Activated B cell treated with CpG ODN at 0.5 μM for 24 hours (primary cell): ENCODE results near the gene ZNF618. TPM values are rescaled to one million over a fixed set of nuclear protein-coding genes. Genes with fewer than 3 reads are reported as not detected.

Experiments
- ATAC-seq: fragments of 200-7000 bp; cut with Tn5 transposase; one replicate; pipeline ENCODE4 v1.10.0; 2021; ENCODE audit warnings: low read depth, mild to moderate bottlenecking, moderate library complexity
- CTCF ChIA-PET: fragments of 350-600 bp; sonication (Branson Sonifier 250); formaldehyde crosslinking; loops from one replicate; lab custom pipeline; 2021; ENCODE audit warnings: antibody characterized with exemption; lab: Charles Lee
- POLR2A ChIA-PET: fragments of 350-600 bp; sonication (Branson Sonifier 250); formaldehyde crosslinking; loops from one replicate; lab custom pipeline; 2021; ENCODE audit warnings: antibody characterized with exemption; lab: Charles Lee
- DNase-seq: peaks from one replicate; pipeline ENCODE4 v3.0.0; 2022
- H3K27ac Mint-ChIP-seq: one replicate; pipeline ENCODE4 v1.8.0; 2020; ENCODE audit warnings: mixed read lengths
- H3K27me3 Mint-ChIP-seq: one replicate; pipeline ENCODE4 v1.8.0; 2021; ENCODE audit warnings: mixed read lengths
- H3K36me3 Mint-ChIP-seq: one replicate; pipeline ENCODE4 v1.8.0; 2021; ENCODE audit warnings: low read depth, mixed read lengths
- H3K4me1 Mint-ChIP-seq: one replicate; pipeline ENCODE4 v1.8.0; 2021; ENCODE audit warnings: mixed read lengths
- H3K4me3 Mint-ChIP-seq: one replicate; pipeline ENCODE4 v1.8.0; 2020; ENCODE audit warnings: mild to moderate bottlenecking, mixed read lengths
- H3K9me3 Mint-ChIP-seq: one replicate; pipeline ENCODE4 v1.8.0; 2020; ENCODE audit warnings: mixed read lengths
- CTCF ChIP-seq: fragments of 200-600 bp; IDR thresholded peaks from one replicate; pipeline ENCODE4 v1.8.0; 2022; ENCODE audit warnings: antibody characterized with exemption, mild to moderate bottlenecking
- intact Hi-C: fragments of 100-400 bp; cut with micrococcal nuclease; formaldehyde crosslinking; loops from one replicate; pipeline ENCODE4 v1.15.1; 2024
- total RNA-seq: library from RNA; stranded (reverse); gene quantifications from 2 replicates; pipeline ENCODE4 v1.2.3, GENCODE V29; 2022

ZNF618 gene
- total RNA-seq, 1 donor from 2014 or later, result 0.67 TPM

- Mint-ChIP-seq H3K36me3 (no peaks in the 10 kb centered on the region), H3K4me1 (no peaks in the 10 kb centered on the region), H3K4me3 (no peak overlapping the region), H3K27ac (no peak overlapping the region), H3K9me3 (no peaks in the 10 kb centered on the region), H3K27me3 (peaks cover 2% of the 10 kb centered on the region)
- CTCF ChIA-PET, result no interaction called here
- DNase-seq, result no peak
- POLR2A ChIA-PET, result no interaction called here
- TF ChIP-seq CTCF, result no peak
- no peak for ATAC-seq
- intact Hi-C loops, result no loop called here
These were observed 170.2 kb downstream of the ZNF618 start for GRCh38 chr9:114046237-114046755.

GRCh38 chr9:114046875-114047274, 170.8 kb downstream of the ZNF618 start:
- intact Hi-C loops, result no loop called here
- no peak overlapping the region for H3K4me3 Mint-ChIP-seq
- POLR2A ChIA-PET, result no interaction called here
- CTCF ChIA-PET, result no interaction called here
- H3K27me3 Mint-ChIP-seq, result peaks cover 2% of the 10 kb centered on the region
- H3K27ac Mint-ChIP-seq, result no peak overlapping the region
- no peak for ATAC-seq
- H3K36me3 Mint-ChIP-seq, result no peaks in the 10 kb centered on the region
- no peaks in the 10 kb centered on the region for H3K4me1 Mint-ChIP-seq
- no peaks in the 10 kb centered on the region for H3K9me3 Mint-ChIP-seq
- TF ChIP-seq CTCF, result no peak
- DNase-seq, result no peak

GRCh38 chr9:114047717-114048116, 171.6 kb downstream of the ZNF618 start:
- POLR2A ChIA-PET, result no interaction called here
- Mint-ChIP-seq H3K27ac (no peak overlapping the region), H3K36me3 (no peaks in the 10 kb centered on the region), H3K4me1 (no peaks in the 10 kb centered on the region), H3K9me3 (no peaks in the 10 kb centered on the region), H3K27me3 (peaks cover 2% of the 10 kb centered on the region), H3K4me3 (no peak overlapping the region)
- TF ChIP-seq CTCF, result no peak
- CTCF ChIA-PET, result no interaction called here
- intact Hi-C loops, result no loop called here
- DNase-seq (no peak), ATAC-seq (no peak)

GRCh38 chr9:114048533-114049415, 172.7 kb downstream of the ZNF618 start:
- ATAC-seq (no peak), DNase-seq (no peak)
- CTCF ChIA-PET, result no interaction called here
- no peaks in the 10 kb centered on the region for H3K9me3 Mint-ChIP-seq
- H3K36me3 Mint-ChIP-seq, result no peaks in the 10 kb centered on the region
- H3K4me1 Mint-ChIP-seq, result no peaks in the 10 kb centered on the region
- no peak for TF ChIP-seq CTCF
- intact Hi-C loops, result no loop called here
- no peak overlapping the region for H3K27ac Mint-ChIP-seq
- H3K4me3 Mint-ChIP-seq, result no peak overlapping the region
- H3K27me3 Mint-ChIP-seq, result peaks cover 2% of the 10 kb centered on the region
- POLR2A ChIA-PET, result no interaction called here

GRCh38 chr9:114049441-114050225, 173.5 kb downstream of the ZNF618 start:
- Mint-ChIP-seq H3K36me3 (no peaks in the 10 kb centered on the region), H3K4me3 (no peak overlapping the region), H3K27me3 (peaks cover 2% of the 10 kb centered on the region), H3K4me1 (no peaks in the 10 kb centered on the region), H3K27ac (no peak overlapping the region), H3K9me3 (no peaks in the 10 kb centered on the region)
- DNase-seq (no peak), ATAC-seq (no peak)
- TF ChIP-seq CTCF, result no peak
- CTCF ChIA-PET, result no interaction called here
- POLR2A ChIA-PET, result no interaction called here
- intact Hi-C loops, result no loop called here
